Activated T-helper 17 cell treated with anti-CD3 and anti-CD28 coated beads, Interleukin-2, amount 50 U/mL, for 72 hours (primary cell): ENCODE measurements around the gene GABRB1. TPM values are rescaled to one million over a fixed set of nuclear protein-coding genes. Genes with fewer than 3 reads are reported as not detected.

Experiments
- ATAC-seq: fragments of 150-1000 bp; cut with Tn5 transposase; replicated peaks from 2 replicates; pipeline ENCODE4 v1.10.0; 2021; ENCODE audit warnings: mild to moderate bottlenecking, moderate library complexity
- H3K27ac Mint-ChIP-seq: one replicate; pipeline ENCODE4 v1.8.0; 2022; ENCODE audit warnings: mixed read lengths
- H3K27me3 Mint-ChIP-seq: one replicate; pipeline ENCODE4 v1.8.0; 2022; ENCODE audit warnings: mixed read lengths
- H3K36me3 Mint-ChIP-seq: one replicate; pipeline ENCODE4 v1.8.0; 2022; ENCODE audit warnings: low read depth, mild to moderate bottlenecking, mixed read lengths
- H3K4me1 Mint-ChIP-seq: one replicate; pipeline ENCODE4 v1.8.0; 2022; ENCODE audit warnings: mixed read lengths
- H3K4me3 Mint-ChIP-seq: one replicate; pipeline ENCODE4 v1.8.0; 2022; ENCODE audit warnings: mild to moderate bottlenecking, mixed read lengths
- H3K9me3 Mint-ChIP-seq: one replicate; pipeline ENCODE4 v1.8.0; 2022; ENCODE audit warnings: mixed read lengths
- total RNA-seq, 2 donors: library from RNA; stranded (reverse); gene quantifications; one replicate each; pipeline ENCODE4 v1.2.3, GENCODE V29; 2022

The GABRB1 gene
- total RNA-seq, 2 donors from 2014 or later = not detected

- H3K36me3 Mint-ChIP-seq = no peaks in the 10 kb centered on the region
- H3K27ac Mint-ChIP-seq = no peak overlapping the region
- H3K27me3 Mint-ChIP-seq = peaks cover 3% of the 10 kb centered on the region
- no peak overlapping the region for H3K4me3 Mint-ChIP-seq
- no peaks in the 10 kb centered on the region for H3K4me1 Mint-ChIP-seq
- no peaks in the 10 kb centered on the region for H3K9me3 Mint-ChIP-seq
- ATAC-seq = peak; percentile 40
Measured at GRCh38 chr4:47017494-47017893, 13.9 kb upstream of the GABRB1 start.

DNA sequence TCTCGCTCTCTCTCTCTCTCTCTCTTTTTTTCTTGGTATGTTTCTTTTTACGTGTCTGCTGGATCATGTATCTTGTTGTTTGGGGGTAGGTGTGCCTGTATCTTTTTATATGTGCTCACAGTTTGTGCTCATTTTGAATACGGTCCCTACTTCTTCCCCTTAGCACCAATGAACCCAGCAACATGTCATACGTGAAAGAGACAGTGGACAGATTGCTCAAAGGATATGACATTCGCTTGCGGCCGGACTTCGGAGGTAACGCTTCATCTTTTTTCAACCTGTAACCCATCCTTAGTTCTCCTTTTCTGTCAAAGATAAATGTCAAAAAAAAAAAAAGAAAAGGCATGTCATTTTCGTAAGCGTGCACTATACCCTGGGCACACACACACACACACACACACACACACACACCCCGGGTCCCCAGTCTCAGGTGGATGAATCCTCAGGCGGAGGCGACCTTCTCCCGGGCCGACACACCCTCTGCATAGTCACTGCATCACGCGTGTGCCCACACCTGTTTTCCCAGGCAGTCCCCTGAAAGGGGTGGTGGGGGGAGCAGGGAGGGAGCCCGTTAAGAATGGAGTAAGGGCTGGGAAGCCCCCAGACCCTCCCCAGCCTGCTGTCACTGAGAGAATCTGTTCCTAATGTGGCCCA, 511 bp downstream of the GABRB1 start:
- Mint-ChIP-seq H3K27me3 (peaks cover 45% of the 10 kb centered on the region), H3K4me1 (peaks cover 11% of the 10 kb centered on the region), H3K9me3 (no peaks in the 10 kb centered on the region), H3K36me3 (no peaks in the 10 kb centered on the region), H3K27ac (no peak overlapping the region), H3K4me3 (peak overlapping the region; percentile 70)
- peak; percentile 45 for ATAC-seq

DNA sequence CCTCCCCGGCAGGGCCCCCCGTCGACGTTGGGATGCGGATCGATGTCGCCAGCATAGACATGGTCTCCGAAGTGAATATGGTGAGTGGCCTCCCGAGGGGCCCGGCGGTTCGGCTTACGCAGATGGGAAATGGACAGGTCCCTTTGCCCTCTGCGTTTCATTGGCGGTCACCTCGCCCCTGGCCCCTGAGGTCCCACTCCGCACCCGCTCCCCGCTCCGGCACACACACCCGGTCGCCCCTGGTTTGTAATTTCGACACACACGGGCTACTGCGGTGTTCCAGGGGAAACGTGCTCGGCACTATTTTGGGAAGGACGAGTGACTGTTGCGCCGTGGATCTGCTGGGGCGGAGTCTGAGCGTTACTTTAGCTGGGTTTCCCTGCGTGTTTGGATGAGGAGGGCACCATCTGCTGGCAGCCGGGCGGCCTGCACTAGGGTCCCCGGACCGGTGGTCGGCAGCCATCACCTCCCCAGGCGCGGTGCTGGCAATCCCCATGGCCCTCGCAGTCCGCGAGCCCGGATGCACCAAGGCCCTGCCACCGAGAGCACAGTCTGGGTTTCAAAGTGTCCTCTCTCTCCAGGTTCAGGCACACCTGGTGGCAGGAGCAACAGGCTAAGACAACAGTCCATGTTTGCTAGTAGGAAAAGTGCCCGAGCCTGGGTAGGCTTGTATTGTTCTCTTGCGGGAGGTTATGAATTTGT, 1.2 kb downstream of the GABRB1 start:
- Mint-ChIP-seq H3K4me3 (peak overlapping the region; percentile 70), H3K36me3 (no peaks in the 10 kb centered on the region), H3K4me1 (peaks cover 11% of the 10 kb centered on the region), H3K9me3 (no peaks in the 10 kb centered on the region), H3K27me3 (peaks cover 45% of the 10 kb centered on the region), H3K27ac (no peak overlapping the region)
- peak; percentile 77 for ATAC-seq

DNA sequence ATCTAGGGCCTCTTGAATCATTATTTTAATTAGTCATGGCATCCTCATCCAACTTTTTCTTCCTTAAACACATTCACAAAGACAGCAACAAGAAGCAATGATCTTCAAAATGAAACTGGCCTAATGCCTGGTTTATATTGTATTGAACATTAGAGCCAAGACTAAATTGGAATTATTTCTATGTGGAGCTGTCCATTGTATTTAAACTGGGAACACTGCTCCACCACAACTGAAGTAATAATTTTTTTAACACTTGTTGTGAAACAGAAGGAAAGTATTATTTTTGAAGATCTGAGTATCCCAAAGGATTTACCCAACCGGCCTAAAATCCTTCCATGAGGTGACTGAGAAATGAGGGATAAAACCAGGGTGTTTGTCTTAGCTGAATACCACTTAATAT, 6.9 kb downstream of the GABRB1 start:
- no peaks in the 10 kb centered on the region for H3K36me3 Mint-ChIP-seq
- ATAC-seq = no peak
- H3K9me3 Mint-ChIP-seq = no peaks in the 10 kb centered on the region
- no peak overlapping the region for H3K27ac Mint-ChIP-seq
- peaks cover 21% of the 10 kb centered on the region for H3K27me3 Mint-ChIP-seq
- no peak overlapping the region for H3K4me3 Mint-ChIP-seq
- no peaks in the 10 kb centered on the region for H3K4me1 Mint-ChIP-seq

GRCh38 chr4:47040828-47041227, 9.5 kb downstream of the GABRB1 start:
- H3K4me1 Mint-ChIP-seq = no peaks in the 10 kb centered on the region
- H3K4me3 Mint-ChIP-seq = no peak overlapping the region
- H3K27ac Mint-ChIP-seq = no peak overlapping the region
- H3K36me3 Mint-ChIP-seq = no peaks in the 10 kb centered on the region
- peaks cover 24% of the 10 kb centered on the region for H3K27me3 Mint-ChIP-seq
- no peak for ATAC-seq
- no peaks in the 10 kb centered on the region for H3K9me3 Mint-ChIP-seq

DNA sequence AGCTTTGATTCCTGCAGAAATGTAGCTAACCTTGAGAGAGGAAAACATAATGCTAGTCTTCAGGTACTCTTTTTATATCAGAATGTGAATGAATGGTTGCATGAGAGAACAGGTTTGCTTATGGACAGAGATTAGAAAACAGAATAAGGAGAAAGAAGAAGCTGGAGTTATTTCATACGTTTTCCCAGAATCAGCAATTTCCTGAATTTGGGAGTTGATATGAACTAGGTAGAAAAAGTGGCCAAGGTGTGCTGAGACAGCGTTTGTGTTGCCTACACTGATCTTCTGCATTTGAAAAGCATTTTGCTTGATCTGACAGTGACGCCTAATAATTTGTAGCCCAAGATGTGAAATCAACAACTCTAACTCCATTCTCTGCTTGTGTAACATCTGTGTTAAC, 12.5 kb downstream of the GABRB1 start:
- Mint-ChIP-seq H3K36me3 (no peaks in the 10 kb centered on the region), H3K27ac (no peak overlapping the region), H3K27me3 (peaks cover 18% of the 10 kb centered on the region), H3K4me3 (no peak overlapping the region), H3K4me1 (no peaks in the 10 kb centered on the region), H3K9me3 (no peaks in the 10 kb centered on the region)
- no peak for ATAC-seq

DNA sequence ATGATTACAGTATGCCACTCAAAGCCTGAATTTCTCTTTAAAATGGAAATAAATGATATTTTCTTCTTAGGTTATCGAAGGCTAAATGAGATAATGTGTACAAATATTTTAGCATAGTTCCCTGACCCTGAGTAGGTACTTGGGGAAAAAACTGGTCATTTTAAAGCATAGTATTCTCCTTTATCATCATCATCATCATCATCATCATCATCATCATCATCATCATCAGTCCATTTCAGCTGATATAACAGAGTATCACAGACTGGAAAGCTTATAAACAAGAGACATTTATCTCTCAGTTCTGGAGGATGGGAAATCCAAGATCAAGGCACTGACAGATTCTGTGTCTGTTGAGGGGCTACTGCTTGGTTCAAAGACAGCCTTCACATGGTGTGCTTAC, 13.9 kb downstream of the GABRB1 start:
- Mint-ChIP-seq H3K4me1 (no peaks in the 10 kb centered on the region), H3K27ac (no peak overlapping the region), H3K36me3 (no peaks in the 10 kb centered on the region), H3K9me3 (no peaks in the 10 kb centered on the region), H3K4me3 (no peak overlapping the region), H3K27me3 (peaks cover 18% of the 10 kb centered on the region)
- no peak for ATAC-seq

- no peak overlapping the region for H3K4me3 Mint-ChIP-seq
- peaks cover 26% of the 10 kb centered on the region for H3K27me3 Mint-ChIP-seq
- no peaks in the 10 kb centered on the region for H3K4me1 Mint-ChIP-seq
- ATAC-seq = no peak
- H3K27ac Mint-ChIP-seq = no peak overlapping the region
- H3K36me3 Mint-ChIP-seq = no peaks in the 10 kb centered on the region
- H3K9me3 Mint-ChIP-seq = no peaks in the 10 kb centered on the region
Measured at GRCh38 chr4:47049347-47049746, 18.0 kb downstream of the GABRB1 start.

DNA sequence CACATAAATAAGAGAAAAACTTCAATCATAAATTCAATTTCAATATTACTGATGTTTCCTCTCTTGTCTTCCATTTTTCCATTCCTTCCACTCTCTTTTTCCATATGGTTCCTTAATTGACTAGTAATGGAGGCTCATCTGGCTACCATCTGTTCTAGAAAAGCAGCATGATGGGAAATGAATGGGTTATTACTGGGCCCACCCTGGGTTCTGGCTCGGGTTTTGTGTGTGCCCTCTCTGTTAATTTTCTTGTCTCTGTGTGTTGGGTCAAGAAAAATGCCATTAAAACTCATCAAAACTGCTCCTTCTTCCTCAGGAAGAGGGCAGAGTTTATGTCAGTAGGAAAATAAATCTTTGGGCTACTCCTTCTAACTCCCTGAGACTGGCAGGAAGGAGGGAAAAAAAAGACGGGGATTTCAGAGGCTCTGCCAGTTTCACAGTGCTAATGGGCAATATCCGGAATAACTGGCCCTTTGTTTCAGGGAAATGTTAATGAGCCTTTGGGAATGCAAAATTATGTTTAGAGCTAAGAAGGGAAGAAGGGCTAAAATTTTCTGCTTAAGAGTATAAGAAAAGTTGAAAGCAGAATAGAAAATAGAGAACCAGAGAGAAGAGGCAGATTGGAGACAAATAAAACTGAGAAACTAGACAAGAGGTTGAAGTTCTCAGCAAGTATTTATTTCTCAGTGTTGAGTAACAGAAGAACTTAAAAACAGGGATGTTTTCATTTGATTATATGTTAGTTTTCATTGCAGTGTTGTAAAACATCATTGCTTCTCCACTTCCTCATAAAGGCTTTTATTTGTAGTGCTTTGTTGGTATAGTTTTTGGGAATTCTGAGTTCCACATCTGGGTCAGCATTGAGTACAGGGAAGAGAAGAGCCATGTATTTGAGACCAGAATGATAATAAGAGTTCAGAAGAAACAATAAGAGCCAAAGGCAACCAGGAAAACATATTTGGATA, 19.7 kb downstream of the GABRB1 start:
- Mint-ChIP-seq H3K9me3 (no peaks in the 10 kb centered on the region), H3K27ac (no peak overlapping the region), H3K36me3 (no peaks in the 10 kb centered on the region), H3K4me3 (no peak overlapping the region), H3K27me3 (peaks cover 27% of the 10 kb centered on the region), H3K4me1 (no peaks in the 10 kb centered on the region)
- no peak for ATAC-seq

DNA sequence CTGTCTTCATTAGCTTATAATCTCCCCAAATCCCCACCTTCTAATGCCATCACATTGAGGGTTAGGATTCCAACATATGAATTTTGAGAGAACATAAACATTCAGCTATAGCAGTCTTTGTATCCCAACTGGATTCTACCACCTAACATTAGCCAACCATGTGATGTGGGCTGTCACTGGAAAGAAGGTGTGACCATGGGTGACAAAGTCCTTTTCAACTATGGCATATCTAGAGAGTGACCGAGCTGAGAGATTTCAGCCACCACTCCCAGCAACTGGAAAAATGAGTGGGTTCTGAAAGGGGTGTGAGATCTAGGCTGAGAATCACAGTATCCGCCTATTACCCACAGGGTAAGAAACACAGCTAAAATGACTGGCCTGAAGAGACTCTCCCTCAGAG, 22.1 kb downstream of the GABRB1 start:
- H3K4me3 Mint-ChIP-seq = no peak overlapping the region
- peaks cover 37% of the 10 kb centered on the region for H3K27me3 Mint-ChIP-seq
- no peak for ATAC-seq
- H3K36me3 Mint-ChIP-seq = no peaks in the 10 kb centered on the region
- H3K27ac Mint-ChIP-seq = no peak overlapping the region
- H3K4me1 Mint-ChIP-seq = no peaks in the 10 kb centered on the region
- no peaks in the 10 kb centered on the region for H3K9me3 Mint-ChIP-seq

DNA sequence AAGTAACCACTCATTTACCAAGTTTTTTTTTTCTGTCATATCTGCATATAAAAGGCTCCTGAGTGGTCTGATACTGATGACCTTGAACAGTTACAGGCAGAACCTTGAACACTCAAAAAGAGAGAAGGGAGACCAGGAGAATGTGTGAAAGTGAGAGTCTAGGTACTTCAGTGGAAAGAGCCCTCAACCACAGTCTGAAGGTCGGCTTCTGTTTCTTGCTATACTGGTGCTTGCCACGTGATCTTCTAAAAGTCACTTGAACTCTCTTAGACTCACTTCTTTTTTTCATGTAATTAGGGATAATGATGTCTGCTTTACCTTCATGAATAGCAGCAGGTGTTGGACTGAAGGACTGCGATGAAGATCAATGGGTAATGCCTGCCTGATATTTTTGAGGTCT, 22.8 kb downstream of the GABRB1 start:
- Mint-ChIP-seq H3K4me3 (no peak overlapping the region), H3K36me3 (no peaks in the 10 kb centered on the region), H3K4me1 (no peaks in the 10 kb centered on the region), H3K9me3 (no peaks in the 10 kb centered on the region), H3K27me3 (peaks cover 37% of the 10 kb centered on the region), H3K27ac (no peak overlapping the region)
- ATAC-seq = no peak

GRCh38 chr4:47057991-47058390, 26.6 kb downstream of the GABRB1 start:
- no peak overlapping the region for H3K4me3 Mint-ChIP-seq
- H3K36me3 Mint-ChIP-seq = no peaks in the 10 kb centered on the region
- H3K27me3 Mint-ChIP-seq = peaks cover 23% of the 10 kb centered on the region
- H3K4me1 Mint-ChIP-seq = no peaks in the 10 kb centered on the region
- H3K27ac Mint-ChIP-seq = no peak overlapping the region
- no peak for ATAC-seq
- no peaks in the 10 kb centered on the region for H3K9me3 Mint-ChIP-seq

DNA sequence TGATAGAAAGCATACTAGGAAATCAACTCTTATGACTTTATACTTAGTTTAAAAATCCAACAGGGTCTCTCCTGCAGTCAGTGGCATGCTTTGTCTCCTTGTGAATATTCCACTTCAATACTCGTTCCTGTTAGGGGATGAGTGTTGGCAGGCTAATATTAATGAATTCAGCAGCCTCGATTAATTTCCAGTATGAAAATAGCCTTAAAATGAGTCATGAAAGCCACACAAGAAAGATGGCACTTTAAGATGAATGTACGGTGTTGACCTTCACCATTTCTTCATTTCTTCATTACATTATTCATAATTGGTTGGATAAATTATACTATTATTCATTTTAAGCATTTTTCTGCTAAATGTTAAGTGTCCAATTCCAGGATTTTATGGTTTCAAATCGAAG, 29.2 kb downstream of the GABRB1 start:
- Mint-ChIP-seq H3K36me3 (no peaks in the 10 kb centered on the region), H3K27ac (no peak overlapping the region), H3K4me3 (no peak overlapping the region), H3K27me3 (peaks cover 22% of the 10 kb centered on the region), H3K9me3 (no peaks in the 10 kb centered on the region), H3K4me1 (no peaks in the 10 kb centered on the region)
- ATAC-seq = no peak

DNA sequence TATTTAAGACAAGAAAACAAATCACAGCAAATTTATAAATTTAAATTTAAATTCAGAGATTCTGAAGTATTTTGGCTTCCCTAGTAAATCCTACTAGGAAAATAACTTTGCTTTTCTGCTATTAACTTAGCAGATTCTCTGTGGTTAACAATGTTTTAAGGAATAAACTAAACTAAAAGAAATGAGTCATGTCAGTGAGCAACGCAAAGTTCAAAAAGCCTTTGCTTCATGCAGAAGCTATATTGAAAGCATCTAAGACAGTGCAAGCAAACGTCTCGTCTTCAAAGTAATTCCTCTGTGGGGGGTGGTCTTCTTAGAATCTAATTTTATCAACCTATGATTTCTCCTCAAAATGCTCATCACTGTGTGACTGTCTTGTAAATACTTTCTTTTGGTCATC, 30.1 kb downstream of the GABRB1 start:
- H3K9me3 Mint-ChIP-seq = no peaks in the 10 kb centered on the region
- H3K4me1 Mint-ChIP-seq = no peaks in the 10 kb centered on the region
- H3K36me3 Mint-ChIP-seq = no peaks in the 10 kb centered on the region
- no peak overlapping the region for H3K4me3 Mint-ChIP-seq
- no peak for ATAC-seq
- H3K27me3 Mint-ChIP-seq = peaks cover 19% of the 10 kb centered on the region
- no peak overlapping the region for H3K27ac Mint-ChIP-seq
